HG02759 (cell line): ENCODE measurements around the gene CSF3.

Experiments
- ATAC-seq: cut with Tn5 transposase; IDR thresholded peaks from one replicate; pipeline ENCODE4 v1.9.1; 2021; ENCODE audit warnings: mild to moderate bottlenecking, moderate library complexity; ENCODE audit not compliant: unreplicated experiment

The CSF3 gene

GRCh38 chr17:40022961-40023541 is 7.8 kb downstream of the CSF3 start:
- no peak for ATAC-seq

DNA sequence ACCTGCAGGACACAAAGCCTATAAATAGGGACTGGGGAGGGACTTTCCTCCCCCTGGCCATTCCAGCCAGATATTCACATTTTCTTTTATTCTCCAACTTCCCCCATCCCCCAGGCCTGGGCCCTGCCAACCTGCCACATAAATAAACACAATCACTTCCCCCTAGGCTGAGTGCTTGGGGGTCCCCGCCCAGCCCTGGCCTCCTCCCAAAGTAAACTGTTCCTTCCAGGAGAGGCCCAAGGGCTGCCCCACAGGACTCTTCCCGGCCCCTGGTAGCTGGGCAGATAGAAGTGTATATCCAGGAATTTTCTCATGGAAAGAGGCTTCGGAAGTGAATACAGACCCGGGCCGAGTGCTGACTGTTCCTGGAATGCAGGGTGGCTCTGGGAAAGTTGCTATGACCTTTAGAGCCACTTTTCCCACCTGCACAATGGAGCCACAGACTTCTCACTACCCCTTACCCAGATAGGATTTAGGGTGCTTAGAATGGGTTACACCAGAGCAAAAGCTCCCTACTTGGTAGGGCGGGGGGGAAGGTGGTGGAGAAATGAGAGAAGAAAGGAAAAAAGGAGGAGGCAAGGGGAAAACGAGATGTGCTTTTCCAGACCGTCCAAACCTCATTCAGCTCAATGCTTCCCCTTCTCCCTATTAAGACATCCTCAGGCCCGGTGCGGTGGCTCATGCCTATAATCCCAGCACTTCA is 8.5 kb downstream of the CSF3 start:
- no peak for ATAC-seq

- no peak for ATAC-seq
These were observed 9.7 kb downstream of the CSF3 start for GRCh38 chr17:40024901-40025300.

DNA sequence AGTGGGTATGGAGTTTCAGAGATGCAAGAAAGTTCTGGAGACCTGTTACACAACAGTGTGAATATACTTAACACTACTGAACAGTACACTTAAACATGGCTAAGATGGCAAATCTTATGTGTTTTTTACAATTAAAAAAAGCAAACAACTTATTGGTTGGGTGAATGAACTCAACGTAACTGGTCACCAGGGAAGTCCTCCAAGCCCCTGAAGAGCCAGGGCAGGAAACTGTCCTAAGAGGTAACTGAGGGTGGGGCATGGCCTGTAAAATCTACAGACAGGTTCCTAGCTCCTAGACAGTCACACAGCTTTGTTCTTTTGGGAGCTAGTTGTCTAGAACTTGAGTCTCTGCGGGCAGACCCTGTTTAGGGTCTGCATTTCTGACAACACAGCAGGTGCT is 10.3 kb downstream of the CSF3 start:
- no peak for ATAC-seq

- ATAC-seq: no peak
These were observed 11.0 kb downstream of the CSF3 start for GRCh38 chr17:40025991-40026815.

GRCh38 chr17:40026816-40027613 is 11.8 kb downstream of the CSF3 start:
- peak; percentile 62 for ATAC-seq

DNA sequence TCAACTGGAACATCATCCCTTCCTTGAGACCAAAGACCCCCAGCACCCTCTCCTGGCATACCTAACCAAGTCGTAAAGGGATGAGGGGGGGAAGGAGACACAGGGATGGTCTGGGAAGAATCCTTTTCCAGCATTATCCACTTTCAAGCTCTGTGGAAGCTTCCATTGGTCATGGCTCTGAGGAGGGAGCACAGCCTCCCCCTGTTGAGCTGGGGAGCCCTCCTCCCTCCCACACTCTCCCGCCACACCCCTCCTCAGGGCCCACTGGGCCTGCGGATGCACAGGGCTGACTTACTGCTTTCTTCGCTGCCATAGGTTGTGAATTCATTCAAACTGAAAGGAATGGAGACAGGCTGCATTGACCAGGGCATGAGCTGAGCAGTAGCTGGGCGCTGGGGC is 12.4 kb downstream of the CSF3 start:
- ATAC-seq: no peak

- no peak for ATAC-seq
These were observed 13.4 kb downstream of the CSF3 start for GRCh38 chr17:40028595-40028994.

GRCh38 chr17:40031706-40032105 is 16.5 kb downstream of the CSF3 start:
- no peak for ATAC-seq

DNA sequence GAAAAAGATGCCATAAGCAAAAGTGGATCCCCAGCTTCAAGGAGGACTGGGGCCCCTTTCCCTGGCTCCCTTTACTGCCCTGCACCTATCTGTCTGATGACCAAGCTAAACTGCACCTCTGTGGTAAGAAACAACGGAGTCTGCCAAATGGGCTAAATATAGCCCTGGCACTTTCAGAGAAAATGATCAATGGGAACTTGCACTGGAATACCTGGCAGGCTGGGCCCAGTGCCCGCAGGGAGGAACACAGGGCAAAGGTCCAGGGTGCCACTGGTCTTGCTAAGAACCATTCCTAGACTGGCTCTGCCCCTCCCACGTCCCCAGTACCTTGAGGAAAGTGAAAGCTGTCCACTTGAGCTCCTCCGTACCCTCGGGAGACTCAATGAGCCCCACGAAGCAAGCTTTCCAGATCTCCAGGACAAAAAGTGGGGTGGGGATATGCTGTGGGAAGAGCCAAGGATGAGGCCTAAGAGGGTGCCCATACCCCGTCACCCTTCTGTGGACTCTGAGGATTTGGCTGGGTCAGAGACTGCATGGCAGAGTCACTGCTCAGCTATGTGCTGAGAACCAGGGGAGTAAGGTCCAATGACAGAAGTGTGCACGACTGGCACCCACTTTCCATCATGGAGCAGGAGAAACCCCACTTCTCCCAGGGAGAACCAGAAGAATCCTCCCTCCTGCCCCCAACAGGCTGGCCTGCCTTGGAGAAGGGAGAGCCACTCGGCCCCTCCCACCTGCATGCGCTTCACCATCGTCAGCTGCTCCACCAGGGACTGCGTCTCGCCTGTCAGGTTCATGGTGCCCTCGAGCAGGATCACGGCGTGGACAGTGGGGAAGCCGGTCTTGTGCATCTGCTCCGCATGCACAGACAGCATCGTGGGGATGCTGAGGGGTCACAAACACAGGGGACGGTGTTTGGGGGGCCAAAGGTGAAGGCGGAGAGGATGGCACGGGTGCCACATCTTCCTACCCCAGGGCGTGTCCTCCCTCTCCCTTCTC is 17.4 kb downstream of the CSF3 start:
- ATAC-seq: no peak

GRCh38 chr17:40033339-40033738 is 18.1 kb downstream of the CSF3 start:
- no peak for ATAC-seq

GRCh38 chr17:40034426-40035161 is 19.4 kb downstream of the CSF3 start:
- ATAC-seq: no peak

DNA sequence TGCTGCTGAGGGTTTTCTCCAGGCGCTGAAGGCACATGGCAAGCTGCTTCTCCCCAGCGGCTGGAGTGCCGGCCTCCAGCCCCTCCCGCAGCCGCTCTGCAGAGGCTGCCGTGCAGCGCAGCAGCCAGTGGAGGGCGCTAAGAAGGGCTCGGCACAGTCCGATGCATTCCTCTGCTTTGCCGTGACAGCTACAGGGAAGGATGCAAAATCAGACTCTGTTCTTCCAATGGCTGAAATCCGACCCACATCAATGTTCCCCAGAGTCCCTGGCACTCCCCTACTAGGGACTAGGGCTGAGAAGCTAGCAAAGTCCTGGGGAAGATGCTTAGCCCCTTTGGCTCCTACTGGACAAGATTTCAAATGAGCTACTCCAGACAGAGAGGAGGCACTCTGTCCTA is 19.9 kb downstream of the CSF3 start:
- ATAC-seq: no peak

DNA sequence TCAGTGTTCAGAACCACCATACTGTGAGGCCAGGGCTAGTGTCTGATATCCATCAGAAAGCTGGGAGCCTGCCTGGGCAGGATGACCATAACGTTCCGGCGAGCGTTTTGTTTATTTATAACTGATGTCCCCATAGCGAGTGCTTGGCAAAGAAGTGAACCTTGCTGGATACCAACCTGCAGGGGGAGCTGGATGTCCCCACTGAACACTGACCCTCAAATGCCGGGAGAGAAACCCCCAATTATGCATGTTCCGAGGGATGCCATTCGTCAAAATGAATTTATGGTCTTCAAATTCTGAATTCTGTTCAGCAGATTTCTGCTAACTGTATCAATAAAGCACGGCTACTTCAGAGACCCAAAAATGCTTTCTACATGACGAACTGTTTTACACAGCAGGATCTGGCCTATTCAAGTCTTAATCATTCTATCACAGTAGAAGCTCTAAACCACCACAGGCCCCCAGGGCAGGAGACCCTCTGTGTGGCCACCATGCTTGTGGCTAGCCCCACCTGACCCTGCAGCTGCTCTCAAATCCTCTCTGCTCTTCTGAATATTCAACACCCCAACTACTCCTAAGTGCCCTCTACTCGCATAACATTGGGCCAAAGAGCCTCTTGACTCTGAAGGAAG is 23.8 kb downstream of the CSF3 start:
- no peak for ATAC-seq

DNA sequence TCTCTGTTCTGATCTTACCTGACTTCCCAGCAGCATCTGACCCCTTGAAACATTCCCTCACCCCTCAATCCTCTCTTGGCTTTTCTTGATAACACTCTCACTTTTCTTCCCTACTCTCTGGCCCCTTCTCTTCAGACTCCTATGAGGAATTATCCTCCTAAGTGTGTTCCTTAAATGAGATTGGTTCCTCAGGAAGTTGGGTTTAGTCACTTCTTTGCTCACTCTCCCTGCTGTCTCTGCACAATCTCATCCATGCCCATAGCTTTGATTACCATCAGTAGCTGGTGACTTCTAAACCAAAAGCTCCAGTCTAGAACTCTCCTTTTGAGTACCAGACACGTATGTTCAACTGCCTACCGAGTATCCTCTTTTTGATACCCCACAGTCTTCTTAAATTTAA is 26.0 kb downstream of the CSF3 start:
- ATAC-seq: no peak

- ATAC-seq: no peak
These were observed 41.3 kb downstream of the CSF3 start for GRCh38 chr17:40056379-40057015.

GRCh38 chr17:40058186-40058784 is 43.0 kb downstream of the CSF3 start:
- no peak for ATAC-seq

DNA sequence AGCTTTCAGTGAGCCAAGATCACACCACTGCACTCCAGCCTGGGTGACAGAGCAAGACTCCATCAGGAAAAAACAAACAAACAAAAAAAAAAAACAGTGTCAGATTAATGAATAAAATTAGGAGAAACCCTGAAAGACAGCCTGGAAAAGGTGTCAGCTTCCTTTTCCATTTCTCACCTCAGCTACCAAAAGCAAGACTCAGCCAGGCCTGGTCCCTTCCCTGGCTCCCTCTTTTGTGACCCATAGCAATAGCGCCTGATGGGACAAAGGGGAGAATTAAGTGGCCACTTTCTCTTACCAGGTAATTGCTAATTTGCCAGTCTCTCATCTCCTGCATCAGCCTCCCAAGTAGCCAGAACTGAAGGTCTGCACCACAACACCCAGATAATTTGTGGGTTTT is 43.6 kb downstream of the CSF3 start:
- no peak for ATAC-seq
